ENCODE measurements around the gene NOTCH4.
"Not testable (repeated sequence)": the region's sequence is repeated elsewhere in the genome, so short reads cannot be mapped to it uniquely, and the experiment has no call there.

Gene NOTCH4

DNA sequence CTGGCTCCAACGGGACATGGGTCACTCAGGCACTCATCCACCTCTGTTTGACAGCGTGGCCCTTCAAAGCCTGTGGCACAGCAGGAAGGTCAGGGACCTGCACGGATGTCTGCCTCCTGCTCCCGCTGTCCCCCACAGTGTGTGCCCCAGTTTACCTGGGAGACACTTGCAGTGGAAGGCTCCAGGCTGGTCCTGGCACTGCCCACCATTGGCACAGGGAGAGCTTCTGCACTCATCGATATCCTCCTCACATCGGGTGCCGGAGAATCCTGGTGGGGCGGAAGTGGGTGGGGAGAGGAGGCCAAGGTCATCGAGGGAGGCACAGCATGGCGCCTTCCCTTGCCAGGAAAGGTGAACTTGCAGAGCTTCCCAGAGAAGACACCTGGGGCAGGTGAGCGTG is 6.9 kb downstream of the NOTCH4 start:
- DNase-seq (ENCODE audit: low read depth) = no peak
- TF ChIP-seq CTCF (conservative IDR thresholded peaks at IDR 0.05; ENCODE audit: low read length) = no peak
- H3K4me3 ChIP-seq (ENCODE audit: low read length) = no peak overlapping the region

GRCh38 chr6:32216285-32216684 is 7.6 kb downstream of the NOTCH4 start:
- DNase-seq (ENCODE audit: low read depth) = no peak
- TF ChIP-seq CTCF (conservative IDR thresholded peaks at IDR 0.05; ENCODE audit: low read length) = no peak
- H3K4me3 ChIP-seq (ENCODE audit: low read length) = no peak overlapping the region

DNA sequence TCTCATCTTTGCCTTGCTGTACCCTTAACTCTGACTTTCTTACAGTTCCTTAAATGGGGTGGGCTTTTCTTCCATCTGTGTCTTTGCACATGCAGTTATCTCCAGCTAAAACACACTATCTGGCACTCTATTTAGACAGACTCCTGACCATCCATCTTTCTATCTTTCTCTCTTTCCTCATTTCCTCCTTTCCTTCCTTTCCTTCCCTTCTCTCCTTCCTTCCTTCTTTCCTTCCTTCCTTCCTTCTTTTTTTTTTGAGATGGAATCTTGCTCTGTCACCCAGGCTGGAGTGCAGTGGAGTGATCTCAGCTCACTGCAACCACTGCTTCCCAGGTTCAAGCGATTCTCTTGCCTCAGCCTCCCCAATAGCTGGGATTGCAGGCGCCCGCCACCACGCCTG is 8.2 kb downstream of the NOTCH4 start:
- no peak overlapping the region for H3K4me3 ChIP-seq (ENCODE audit: low read length)
- TF ChIP-seq CTCF (conservative IDR thresholded peaks at IDR 0.05; ENCODE audit: low read length) = no peak
- no peak for DNase-seq (ENCODE audit: low read depth)

DNA sequence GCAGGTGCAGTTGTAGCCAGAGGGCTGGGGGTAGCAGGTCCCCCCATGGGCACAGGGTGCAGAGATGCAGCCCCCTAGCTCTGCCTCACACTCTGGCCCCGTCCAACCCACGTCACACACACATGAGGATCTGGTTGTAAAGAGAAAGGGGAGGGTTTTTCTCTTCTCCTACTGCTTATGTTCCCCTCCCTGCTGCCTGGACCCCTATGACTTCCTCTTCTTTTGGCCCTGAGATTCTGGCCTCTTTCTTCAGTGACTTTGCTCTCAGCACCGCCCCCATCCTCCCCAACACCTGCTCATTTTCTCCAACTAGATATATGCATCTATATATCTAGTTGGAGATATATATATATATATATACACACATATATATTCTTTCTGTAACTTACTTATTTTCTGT is 9.7 kb downstream of the NOTCH4 start:
- no peak overlapping the region for H3K4me3 ChIP-seq (ENCODE audit: low read length)
- no peak for TF ChIP-seq CTCF (conservative IDR thresholded peaks at IDR 0.05; ENCODE audit: low read length)
- DNase-seq (ENCODE audit: low read depth) = no peak

- no peak for TF ChIP-seq CTCF (conservative IDR thresholded peaks at IDR 0.05; ENCODE audit: low read length)
- no peak for DNase-seq (ENCODE audit: low read depth)
Observed at GRCh38 chr6:32213649-32214048, 10.2 kb downstream of the NOTCH4 start.

GRCh38 chr6:32212076-32212760 is 11.6 kb downstream of the NOTCH4 start:
- DNase-seq (ENCODE audit: low read depth) = no peak
- no peak for TF ChIP-seq CTCF (conservative IDR thresholded peaks at IDR 0.05; ENCODE audit: low read length)
- H3K4me3 ChIP-seq (ENCODE audit: low read length) = no peak overlapping the region

More at GRCh38 chr6:32213649-32214048, 10.2 kb downstream of the NOTCH4 start:
- no peak overlapping the region for H3K4me3 ChIP-seq (ENCODE audit: low read length)

GRCh38 chr6:32211432-32211831 is 12.4 kb downstream of the NOTCH4 start:
- DNase-seq (ENCODE audit: low read depth) = not testable (repeated sequence)

More at GRCh38 chr6:32211432-32211831, 12.4 kb downstream of the NOTCH4 start:
- H3K4me3 ChIP-seq (ENCODE audit: low read length) = not testable (repeated sequence)
